ENCODE data around the gene MAB21L3.
A peak's percentile ranks its signal among the peaks of the same experiment; 100 is the strongest.
"Not testable (repeated sequence)": the region's sequence is repeated elsewhere in the genome, so short reads cannot be mapped to it uniquely, and the experiment has no call there.

MAB21L3 gene

GRCh38 chr1:116139592-116140134 lies 28.5 kb downstream of the MAB21L3 start:
- DNase-seq = no peak

GRCh38 chr1:116144151-116144550 lies 33.0 kb downstream of the MAB21L3 start:
- DNase-seq = no peak

GRCh38 chr1:116146447-116147113 lies 35.4 kb downstream of the MAB21L3 start:
- not testable (repeated sequence) for DNase-seq

- no peak for DNase-seq
These were observed 35.9 kb downstream of the MAB21L3 start for GRCh38 chr1:116147114-116147510.

GRCh38 chr1:116147972-116148371 lies 36.8 kb downstream of the MAB21L3 start:
- DNase-seq = no peak

GRCh38 chr1:116148967-116149366 lies 37.8 kb downstream of the MAB21L3 start:
- no peak for DNase-seq

- no peak for DNase-seq
These were observed 39.2 kb downstream of the MAB21L3 start for GRCh38 chr1:116150368-116150767.

- peak; percentile 52 for DNase-seq
These were observed 40.8 kb downstream of the MAB21L3 start for GRCh38 chr1:116151739-116152576.

- DNase-seq = no peak
These were observed 41.4 kb downstream of the MAB21L3 start for GRCh38 chr1:116152577-116152943.

- no peak for DNase-seq
These were observed 41.9 kb downstream of the MAB21L3 start for GRCh38 chr1:116152950-116153691.

GRCh38 chr1:116153692-116154031 lies 42.5 kb downstream of the MAB21L3 start:
- no peak for DNase-seq

- no peak for DNase-seq
These were observed 43.3 kb downstream of the MAB21L3 start for GRCh38 chr1:116154536-116154935.

- DNase-seq = no peak
These were observed 45.9 kb downstream of the MAB21L3 start for GRCh38 chr1:116157096-116157495.

- no peak for DNase-seq
These were observed 48.0 kb downstream of the MAB21L3 start for GRCh38 chr1:116159177-116159576.

- no peak for DNase-seq
These were observed 48.4 kb downstream of the MAB21L3 start for GRCh38 chr1:116159611-116160010.

- no peak for DNase-seq
These were observed 50.2 kb downstream of the MAB21L3 start for GRCh38 chr1:116161390-116161789.

- DNase-seq = no peak
These were observed 50.7 kb downstream of the MAB21L3 start for GRCh38 chr1:116161877-116162390.

GRCh38 chr1:116163533-116163932 lies 52.3 kb downstream of the MAB21L3 start:
- no peak for DNase-seq

GRCh38 chr1:116164150-116164549 lies 53.0 kb downstream of the MAB21L3 start:
- no peak for DNase-seq

- DNase-seq = no peak
These were observed 53.6 kb downstream of the MAB21L3 start for GRCh38 chr1:116164604-116165368.

- DNase-seq = no peak
These were observed 54.4 kb downstream of the MAB21L3 start for GRCh38 chr1:116165572-116165971.

- DNase-seq = no peak
These were observed 54.9 kb downstream of the MAB21L3 start for GRCh38 chr1:116166011-116166571.

Measured in NCI-H510A (cell line).